ENCODE measurements around the gene SCRT2.

Gene SCRT2

GRCh38 chr20:668638-669037 is 7.0 kb downstream of the SCRT2 start:
- Mint-ChIP-seq H3K27ac (no peak overlapping the region), H3K4me1 (no peaks in the 10 kb centered on the region), H3K27me3 (peaks cover 95% of the 10 kb centered on the region), H3K9me3 (no peaks in the 10 kb centered on the region), H3K4me3 (no peak overlapping the region), H3K36me3 (no peaks in the 10 kb centered on the region)
- ATAC-seq = no peak

GRCh38 chr20:668050-668449 is 7.6 kb downstream of the SCRT2 start:
- Mint-ChIP-seq H3K27me3 (peaks cover 95% of the 10 kb centered on the region), H3K4me3 (no peak overlapping the region), H3K4me1 (peaks cover 4% of the 10 kb centered on the region), H3K9me3 (no peaks in the 10 kb centered on the region), H3K27ac (no peak overlapping the region), H3K36me3 (no peaks in the 10 kb centered on the region)
- no peak for ATAC-seq

DNA sequence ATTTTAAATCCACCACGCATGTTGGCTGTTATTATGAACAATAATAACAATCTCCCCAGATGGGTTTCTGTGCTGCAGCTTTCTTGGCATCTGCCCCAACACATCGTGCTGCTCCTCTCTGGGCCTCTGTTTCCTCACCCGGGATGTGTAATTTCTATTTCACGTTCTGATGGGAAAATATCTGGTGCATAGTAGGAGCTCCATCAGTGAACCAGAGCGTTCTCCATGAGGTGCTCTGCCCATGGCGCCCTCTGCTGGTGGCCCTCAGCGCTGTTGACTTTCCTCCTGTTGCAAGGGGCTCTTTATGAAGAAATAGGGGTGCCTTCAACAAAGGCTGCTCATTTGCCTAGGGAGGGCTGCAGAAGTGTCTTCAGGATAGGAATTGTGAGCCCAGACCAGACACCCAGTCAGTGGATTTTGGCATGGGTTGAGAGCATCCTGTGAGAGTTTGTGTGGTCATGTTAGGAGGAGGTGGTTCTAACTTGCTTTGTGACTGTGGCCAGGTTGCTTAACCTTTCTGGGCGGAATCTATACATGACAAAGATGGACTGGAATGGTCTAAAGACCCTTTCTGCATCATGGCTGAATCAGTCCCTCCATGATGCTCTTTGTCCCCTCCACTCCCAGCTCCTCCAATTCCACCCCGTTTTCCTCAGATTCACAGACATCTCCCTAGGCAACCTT is 8.1 kb downstream of the SCRT2 start:
- no peaks in the 10 kb centered on the region for H3K9me3 Mint-ChIP-seq
- peaks cover 96% of the 10 kb centered on the region for H3K27me3 Mint-ChIP-seq
- H3K4me1 Mint-ChIP-seq = peaks cover 8% of the 10 kb centered on the region
- no peaks in the 10 kb centered on the region for H3K36me3 Mint-ChIP-seq
- no peak overlapping the region for H3K27ac Mint-ChIP-seq
- ATAC-seq = no peak
- H3K4me3 Mint-ChIP-seq = no peak overlapping the region

DNA sequence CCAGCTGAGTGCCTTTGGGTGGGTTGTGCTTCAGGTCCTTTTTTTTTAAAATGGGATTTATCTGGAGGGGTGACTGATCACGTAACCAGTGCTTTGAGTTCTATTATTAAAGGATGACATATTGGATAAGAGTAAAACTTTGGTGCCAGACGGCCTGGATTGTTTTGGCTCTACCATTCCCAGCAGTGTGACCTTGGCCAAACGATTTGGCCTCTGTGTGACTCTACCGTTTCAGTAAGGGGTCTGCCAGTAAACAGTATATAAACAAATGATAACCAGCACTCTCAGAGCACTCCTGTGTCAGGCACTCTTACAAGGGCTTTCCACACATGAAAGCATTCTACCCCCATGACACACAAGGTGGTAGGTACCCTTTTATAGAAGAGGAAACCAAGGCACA is 8.7 kb downstream of the SCRT2 start:
- Mint-ChIP-seq H3K27ac (no peak overlapping the region), H3K9me3 (no peaks in the 10 kb centered on the region), H3K4me3 (no peak overlapping the region), H3K27me3 (peaks cover 96% of the 10 kb centered on the region), H3K36me3 (no peaks in the 10 kb centered on the region), H3K4me1 (peaks cover 8% of the 10 kb centered on the region)
- ATAC-seq = no peak

DNA sequence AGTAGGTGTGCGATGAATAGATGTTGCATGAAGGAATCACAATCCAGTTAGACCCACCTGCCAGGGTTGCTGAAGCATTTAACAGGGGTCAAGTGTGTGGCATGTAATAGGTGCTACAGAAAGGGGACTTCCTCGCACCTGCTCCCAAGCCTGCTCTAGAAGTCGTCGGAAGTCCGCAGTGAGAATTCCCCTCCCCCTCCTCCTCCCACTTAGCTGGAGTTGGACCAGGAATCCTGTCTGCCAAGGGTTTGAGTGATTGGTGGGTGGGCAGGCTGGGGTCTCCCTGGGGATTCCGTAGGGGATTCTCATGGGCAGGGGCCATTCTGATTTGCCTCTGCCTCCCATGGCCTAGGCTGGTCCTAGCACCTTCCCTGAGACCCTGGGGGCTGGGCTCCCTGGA is 10.3 kb downstream of the SCRT2 start:
- peaks cover 8% of the 10 kb centered on the region for H3K4me1 Mint-ChIP-seq
- ATAC-seq = no peak
- H3K27me3 Mint-ChIP-seq = peaks cover 96% of the 10 kb centered on the region

GRCh38 chr20:664576-664975 is 11.0 kb downstream of the SCRT2 start:
- Mint-ChIP-seq H3K4me1 (peaks cover 8% of the 10 kb centered on the region), H3K36me3 (no peaks in the 10 kb centered on the region), H3K27ac (no peak overlapping the region), H3K4me3 (no peak overlapping the region), H3K9me3 (no peaks in the 10 kb centered on the region), H3K27me3 (peaks cover 93% of the 10 kb centered on the region)
- no peak for ATAC-seq

More for the DNA sequence above, 10.3 kb downstream of the SCRT2 start:
- H3K9me3 Mint-ChIP-seq = no peaks in the 10 kb centered on the region
- no peak overlapping the region for H3K4me3 Mint-ChIP-seq
- H3K27ac Mint-ChIP-seq = no peak overlapping the region
- no peaks in the 10 kb centered on the region for H3K36me3 Mint-ChIP-seq

GRCh38 chr20:664151-664550 is 11.5 kb downstream of the SCRT2 start:
- ATAC-seq = no peak
- peaks cover 89% of the 10 kb centered on the region for H3K27me3 Mint-ChIP-seq
- H3K27ac Mint-ChIP-seq = no peak overlapping the region
- peaks cover 8% of the 10 kb centered on the region for H3K4me1 Mint-ChIP-seq
- no peaks in the 10 kb centered on the region for H3K9me3 Mint-ChIP-seq
- H3K4me3 Mint-ChIP-seq = no peak overlapping the region
- H3K36me3 Mint-ChIP-seq = no peaks in the 10 kb centered on the region

- Mint-ChIP-seq H3K4me1 (peaks cover 8% of the 10 kb centered on the region), H3K9me3 (no peaks in the 10 kb centered on the region), H3K27ac (peak overlapping the region; percentile 5), H3K27me3 (peaks cover 89% of the 10 kb centered on the region), H3K4me3 (no peak overlapping the region), H3K36me3 (no peaks in the 10 kb centered on the region)
- no peak for ATAC-seq
Measured at GRCh38 chr20:663315-664090, 12.1 kb downstream of the SCRT2 start.

DNA sequence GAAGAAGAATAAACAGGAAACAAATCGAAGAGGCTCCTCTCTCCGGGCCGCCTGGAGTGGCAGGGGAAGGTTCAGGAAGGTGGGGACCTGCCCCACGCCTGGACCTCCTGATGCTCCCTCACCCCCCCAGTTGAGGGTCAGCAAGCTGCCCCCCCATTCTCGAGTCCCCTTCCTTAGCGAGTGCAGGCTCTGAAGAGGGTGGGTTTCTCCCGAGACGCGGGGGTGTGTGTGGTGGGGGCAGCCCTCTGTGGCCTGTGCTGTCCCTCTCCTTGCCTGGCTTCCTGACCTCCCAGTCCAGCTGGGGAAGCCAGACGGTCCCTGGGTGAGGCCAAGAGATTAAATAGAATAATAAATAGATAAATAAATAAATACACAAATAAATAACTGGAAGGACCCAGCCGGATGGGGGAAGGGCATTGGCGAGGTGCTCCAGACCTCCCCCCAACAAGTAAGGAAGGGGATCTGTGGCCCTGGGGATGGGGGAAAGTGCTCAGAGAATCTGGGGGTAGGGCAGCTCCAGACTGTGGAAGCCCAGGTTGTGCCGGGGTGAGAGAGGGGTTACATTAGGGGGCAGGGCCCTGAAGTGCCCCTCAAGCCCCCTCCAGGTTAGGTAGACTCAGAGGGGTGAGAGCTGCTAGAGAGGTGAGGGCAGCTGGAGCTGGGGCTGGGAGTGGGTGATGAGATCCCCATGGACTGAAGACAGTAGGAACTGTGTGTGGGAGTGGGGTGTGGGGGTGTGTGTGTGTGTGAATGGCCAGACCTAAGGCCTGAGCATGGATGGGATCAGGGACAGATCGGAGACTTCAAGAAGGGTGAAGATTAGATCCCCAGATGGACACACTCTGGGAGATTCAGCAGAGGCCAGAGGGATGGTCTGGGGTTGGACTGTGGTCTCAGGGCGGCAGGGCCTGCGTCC is 13.1 kb downstream of the SCRT2 start:
- no peaks in the 10 kb centered on the region for H3K36me3 Mint-ChIP-seq
- no peaks in the 10 kb centered on the region for H3K9me3 Mint-ChIP-seq
- H3K4me1 Mint-ChIP-seq = peaks cover 8% of the 10 kb centered on the region
- H3K4me3 Mint-ChIP-seq = no peak overlapping the region
- ATAC-seq = peak; percentile 9
- peak overlapping the region; percentile 5 for H3K27ac Mint-ChIP-seq
- peaks cover 89% of the 10 kb centered on the region for H3K27me3 Mint-ChIP-seq

GRCh38 chr20:661474-662270 is 13.9 kb downstream of the SCRT2 start:
- H3K4me3 Mint-ChIP-seq = no peak overlapping the region
- no peaks in the 10 kb centered on the region for H3K9me3 Mint-ChIP-seq
- ATAC-seq = peak; percentile 28
- H3K36me3 Mint-ChIP-seq = no peaks in the 10 kb centered on the region
- H3K27ac Mint-ChIP-seq = no peak overlapping the region
- H3K4me1 Mint-ChIP-seq = peaks cover 8% of the 10 kb centered on the region
- H3K27me3 Mint-ChIP-seq = peaks cover 84% of the 10 kb centered on the region

DNA sequence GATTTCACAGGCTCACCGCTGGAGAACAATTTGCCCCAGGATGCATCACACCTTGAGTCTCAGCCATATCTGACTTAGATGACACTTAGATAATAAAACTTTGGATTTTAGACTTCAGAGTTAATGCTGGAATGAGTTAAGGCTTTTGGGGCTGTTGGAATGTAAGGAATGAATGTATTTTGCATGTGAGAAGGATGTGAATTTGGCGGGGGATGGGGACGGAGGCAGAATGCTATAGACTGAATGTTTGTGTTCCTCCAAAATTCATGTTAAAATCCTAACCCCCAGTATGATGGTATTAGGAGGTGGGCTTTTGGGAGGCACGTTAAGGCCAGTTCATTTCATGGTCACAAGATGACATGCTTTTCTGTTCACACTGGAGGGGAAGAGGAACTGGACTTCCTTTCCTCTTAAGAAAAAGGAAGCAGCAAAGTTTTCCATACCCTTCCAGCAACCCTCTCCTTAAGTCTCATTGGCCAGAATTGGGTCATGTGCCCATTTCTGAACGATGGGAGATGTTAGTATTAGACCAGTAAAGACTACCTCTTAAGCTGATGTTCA is 16.8 kb downstream of the SCRT2 start:
- Mint-ChIP-seq H3K27me3 (peaks cover 58% of the 10 kb centered on the region), H3K36me3 (no peaks in the 10 kb centered on the region), H3K9me3 (no peaks in the 10 kb centered on the region), H3K27ac (no peak overlapping the region), H3K4me3 (no peak overlapping the region), H3K4me1 (peaks cover 12% of the 10 kb centered on the region)
- no peak for ATAC-seq

GRCh38 chr20:658202-658601 is 17.4 kb downstream of the SCRT2 start:
- Mint-ChIP-seq H3K4me3 (no peak overlapping the region), H3K27ac (no peak overlapping the region), H3K27me3 (peaks cover 54% of the 10 kb centered on the region), H3K9me3 (no peaks in the 10 kb centered on the region), H3K36me3 (no peaks in the 10 kb centered on the region), H3K4me1 (peaks cover 13% of the 10 kb centered on the region)
- no peak for ATAC-seq

- ATAC-seq = no peak
- Mint-ChIP-seq H3K4me1 (peaks cover 22% of the 10 kb centered on the region), H3K4me3 (no peak overlapping the region), H3K27ac (no peak overlapping the region), H3K36me3 (peaks cover under 1% of the 10 kb centered on the region), H3K27me3 (peaks cover 32% of the 10 kb centered on the region), H3K9me3 (no peaks in the 10 kb centered on the region)
Measured at GRCh38 chr20:655726-656624, 19.6 kb downstream of the SCRT2 start.

DNA sequence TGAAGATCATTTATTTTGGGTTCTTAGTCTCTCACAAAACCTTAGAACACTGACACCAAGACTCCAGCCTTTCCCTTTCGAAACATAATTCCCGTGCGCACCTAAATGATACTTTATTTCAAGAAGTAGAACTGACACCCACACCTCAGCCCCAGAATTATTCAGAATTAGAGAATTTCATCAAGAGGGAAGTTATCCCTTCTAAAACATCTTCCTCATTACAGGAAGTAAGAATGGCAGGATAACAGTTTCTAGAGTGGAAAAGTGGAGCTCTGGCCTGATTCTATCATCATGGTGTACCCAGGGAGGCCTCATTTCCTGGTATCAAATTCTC is 21.2 kb downstream of the SCRT2 start:
- Mint-ChIP-seq H3K36me3 (peaks cover 15% of the 10 kb centered on the region), H3K4me3 (no peak overlapping the region), H3K9me3 (no peaks in the 10 kb centered on the region), H3K27me3 (peaks cover 20% of the 10 kb centered on the region), H3K4me1 (peaks cover 22% of the 10 kb centered on the region), H3K27ac (no peak overlapping the region)
- no peak for ATAC-seq
